Bronchial epithelial cell (primary cell): ENCODE results near the gene ANKMY1. TPM values are rescaled to one million over a fixed set of nuclear protein-coding genes. Genes with fewer than 3 reads are reported as not detected.
A peak's percentile ranks its signal among the peaks of the same experiment; 100 is the strongest.

ENCODE experiments used
- DNase-seq: peaks from one replicate; pipeline ENCODE4 v3.0.0-alpha.2; 2010; ENCODE audit warnings: low read depth
- FAIRE-seq: peaks from 2 replicates; lab custom pipeline; 2011; peaks lifted over from hg19 to GRCh38; lab: Jason Lieb, UNC
- H3K27me3 ChIP-seq: 2 replicates; pipeline ENCODE4 v1.5.1; 2011; ENCODE audit warnings: low read length; ENCODE audit not compliant: control insufficient read depth, insufficient read depth
- H3K36me3 ChIP-seq: 2 replicates; pipeline ENCODE4 v1.5.1; 2011; ENCODE audit warnings: low read length; ENCODE audit not compliant: control insufficient read depth, insufficient read depth
- H3K4me3 ChIP-seq: 2 replicates; pipeline ENCODE4 v1.5.1; 2011; ENCODE audit warnings: mild to moderate bottlenecking, low read depth, low read length, control low read depth
- total RNA-seq: library from RNA; depleted of rRNA; stranded (reverse); fragments of >200 nt; gene quantifications from 2 replicates; pipeline ENCODE4 v1.2.1, GENCODE V29; 2014
- TF ChIP-seq, protein P1 (sequence below): IDR thresholded peaks from 2 replicates; pipeline ENCODE4 v1.5.1; 2011; ENCODE audit warnings: mild to moderate bottlenecking, moderate library complexity, low read length, control low read depth, inconsistent platforms; ENCODE audit not compliant: insufficient read depth, severe bottlenecking

ANKMY1 gene, protein sequence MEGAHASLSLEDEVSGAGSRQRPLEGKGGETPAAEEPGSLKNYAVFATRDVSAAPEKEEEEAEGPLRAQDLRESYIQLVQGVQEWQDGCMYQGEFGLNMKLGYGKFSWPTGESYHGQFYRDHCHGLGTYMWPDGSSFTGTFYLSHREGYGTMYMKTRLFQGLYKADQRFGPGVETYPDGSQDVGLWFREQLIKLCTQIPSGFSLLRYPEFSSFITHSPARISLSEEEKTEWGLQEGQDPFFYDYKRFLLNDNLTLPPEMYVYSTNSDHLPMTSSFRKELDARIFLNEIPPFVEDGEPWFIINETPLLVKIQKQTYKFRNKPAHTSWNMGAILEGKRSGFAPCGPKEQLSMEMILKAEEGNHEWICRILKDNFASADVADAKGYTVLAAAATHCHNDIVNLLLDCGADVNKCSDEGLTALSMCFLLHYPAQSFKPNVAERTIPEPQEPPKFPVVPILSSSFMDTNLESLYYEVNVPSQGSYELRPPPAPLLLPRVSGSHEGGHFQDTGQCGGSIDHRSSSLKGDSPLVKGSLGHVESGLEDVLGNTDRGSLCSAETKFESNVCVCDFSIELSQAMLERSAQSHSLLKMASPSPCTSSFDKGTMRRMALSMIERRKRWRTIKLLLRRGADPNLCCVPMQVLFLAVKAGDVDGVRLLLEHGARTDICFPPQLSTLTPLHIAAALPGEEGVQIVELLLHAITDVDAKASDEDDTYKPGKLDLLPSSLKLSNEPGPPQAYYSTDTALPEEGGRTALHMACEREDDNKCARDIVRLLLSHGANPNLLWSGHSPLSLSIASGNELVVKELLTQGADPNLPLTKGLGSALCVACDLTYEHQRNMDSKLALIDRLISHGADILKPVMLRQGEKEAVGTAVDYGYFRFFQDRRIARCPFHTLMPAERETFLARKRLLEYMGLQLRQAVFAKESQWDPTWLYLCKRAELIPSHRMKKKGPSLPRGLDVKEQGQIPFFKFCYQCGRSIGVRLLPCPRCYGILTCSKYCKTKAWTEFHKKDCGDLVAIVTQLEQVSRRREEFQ
- 10.8 and 15.8 TPM in 2 replicates for total RNA-seq

DNA sequence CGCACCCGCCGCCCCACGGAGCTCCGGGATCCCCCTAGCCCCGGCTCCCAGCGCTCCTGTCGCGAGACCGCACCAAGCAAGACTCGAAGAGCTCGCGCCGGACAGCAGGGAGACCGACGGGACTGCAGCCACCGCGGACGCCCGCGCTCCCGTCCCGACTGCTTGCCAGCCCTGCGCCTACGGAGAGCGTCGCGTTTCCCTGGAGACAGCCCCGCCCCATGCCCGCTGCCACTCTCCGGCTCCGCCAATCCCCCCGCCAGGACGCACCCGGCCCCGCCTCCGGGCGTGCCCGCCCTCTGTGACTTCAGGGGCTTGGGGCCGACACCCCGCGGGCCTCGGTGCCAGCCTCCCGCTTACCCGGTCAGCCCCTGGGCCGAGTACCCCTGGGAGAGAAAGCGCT lies at the start of gene ANKMY1:
Gene ANKMY1, minus strand, starts transcription at position 181 of the 400 bp plus-strand sequence. CDS start 653 bp downstream, outside the sequence.
- FAIRE-seq (no peak), DNase-seq (peak; percentile 58)
- peaks cover 12% of the 10 kb centered on the region for H3K36me3 ChIP-seq

DNA sequence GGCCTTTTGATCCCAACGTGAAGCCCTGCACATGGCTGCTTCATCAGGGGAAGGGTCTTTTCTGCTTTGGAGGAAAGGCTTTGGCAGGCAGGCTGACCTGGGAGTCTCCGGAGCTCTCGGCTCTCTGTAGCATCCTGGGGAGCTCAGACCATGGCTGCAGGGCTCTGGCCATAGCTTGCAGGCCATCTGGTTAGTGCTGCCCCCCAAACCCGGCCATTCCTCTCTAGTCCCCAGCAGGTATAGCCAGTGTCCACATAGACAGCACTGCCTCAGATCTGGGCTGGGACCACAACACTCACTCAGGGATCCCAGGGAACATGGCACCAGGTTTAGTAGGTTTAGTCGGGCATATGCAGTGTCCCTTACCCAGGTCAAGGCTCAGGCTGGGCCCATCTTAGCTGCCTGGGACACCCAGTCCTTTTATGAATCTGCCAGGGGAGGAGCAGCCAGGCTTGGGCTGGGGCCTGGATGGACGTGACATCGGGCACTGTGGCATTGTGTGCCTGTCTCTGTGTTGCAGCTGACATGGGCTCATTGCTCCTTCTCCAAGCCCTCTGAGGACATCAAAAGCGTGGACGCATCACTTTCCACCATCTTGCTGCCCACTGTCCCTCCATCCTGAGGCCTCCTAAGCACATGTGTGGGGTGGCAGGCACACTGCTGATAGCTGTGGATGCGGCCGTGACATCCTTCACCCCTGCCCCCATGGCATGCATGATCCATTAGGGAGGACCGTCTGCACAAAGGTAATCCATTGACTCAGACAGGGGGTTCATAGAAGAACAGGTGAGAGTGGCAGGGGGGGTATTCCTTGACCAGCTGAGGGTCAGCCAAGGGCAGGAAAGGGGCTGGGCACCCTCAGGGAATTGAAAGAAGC lies 48.3 kb upstream of the ANKMY1 start:
- FAIRE-seq = peak; percentile 86
- TF ChIP-seq, protein P1, sequence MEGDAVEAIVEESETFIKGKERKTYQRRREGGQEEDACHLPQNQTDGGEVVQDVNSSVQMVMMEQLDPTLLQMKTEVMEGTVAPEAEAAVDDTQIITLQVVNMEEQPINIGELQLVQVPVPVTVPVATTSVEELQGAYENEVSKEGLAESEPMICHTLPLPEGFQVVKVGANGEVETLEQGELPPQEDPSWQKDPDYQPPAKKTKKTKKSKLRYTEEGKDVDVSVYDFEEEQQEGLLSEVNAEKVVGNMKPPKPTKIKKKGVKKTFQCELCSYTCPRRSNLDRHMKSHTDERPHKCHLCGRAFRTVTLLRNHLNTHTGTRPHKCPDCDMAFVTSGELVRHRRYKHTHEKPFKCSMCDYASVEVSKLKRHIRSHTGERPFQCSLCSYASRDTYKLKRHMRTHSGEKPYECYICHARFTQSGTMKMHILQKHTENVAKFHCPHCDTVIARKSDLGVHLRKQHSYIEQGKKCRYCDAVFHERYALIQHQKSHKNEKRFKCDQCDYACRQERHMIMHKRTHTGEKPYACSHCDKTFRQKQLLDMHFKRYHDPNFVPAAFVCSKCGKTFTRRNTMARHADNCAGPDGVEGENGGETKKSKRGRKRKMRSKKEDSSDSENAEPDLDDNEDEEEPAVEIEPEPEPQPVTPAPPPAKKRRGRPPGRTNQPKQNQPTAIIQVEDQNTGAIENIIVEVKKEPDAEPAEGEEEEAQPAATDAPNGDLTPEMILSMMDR = no peak
- no peaks in the 10 kb centered on the region for H3K27me3 ChIP-seq
- no peak for DNase-seq
- no peaks in the 10 kb centered on the region for H3K36me3 ChIP-seq
- H3K4me3 ChIP-seq = no peak overlapping the region

More for the DNA sequence above, at the start of gene ANKMY1:
- peak within 1 kb of the TSS; percentile 43 for H3K4me3 ChIP-seq
- no peaks in the 10 kb centered on the region for H3K27me3 ChIP-seq
- TF ChIP-seq, protein P1 = no peak

DNA sequence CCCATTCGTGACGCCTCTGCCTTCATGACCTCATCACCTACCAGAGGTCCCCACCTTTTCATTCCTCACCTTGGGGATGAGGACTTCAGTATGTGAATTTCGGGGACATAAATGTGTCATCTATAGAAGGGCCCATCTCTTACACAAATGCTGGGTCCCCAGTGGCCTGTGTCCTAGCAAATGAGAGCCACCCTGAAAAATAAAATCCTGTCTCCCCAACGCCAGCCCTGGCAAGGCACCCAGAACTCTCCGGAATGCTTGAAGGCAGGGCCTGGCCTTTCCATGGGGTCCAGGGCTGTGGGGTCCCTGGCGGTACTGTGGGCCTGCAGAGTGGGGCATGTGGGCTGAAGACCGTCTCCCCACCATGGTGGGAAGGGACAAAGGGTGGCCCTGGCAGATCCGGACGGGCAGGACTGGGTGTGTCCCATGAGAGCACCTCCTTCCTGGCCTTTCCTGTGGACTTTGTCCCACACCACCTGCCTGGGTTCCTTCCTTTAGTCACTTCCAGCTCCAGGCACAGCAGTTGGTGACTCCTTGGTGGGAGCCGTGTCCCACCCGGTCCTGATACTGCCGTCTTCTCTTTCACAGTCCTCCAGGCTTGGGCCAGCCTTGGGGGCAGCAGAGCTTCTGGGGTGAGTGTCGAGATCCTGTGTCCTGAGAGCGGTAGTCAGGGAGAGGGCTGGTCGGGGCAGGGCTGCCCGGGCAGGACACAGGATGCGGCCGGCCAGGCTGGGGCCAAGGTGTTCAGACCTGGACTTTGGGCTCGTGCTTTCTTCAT lies 47.3 kb upstream of the ANKMY1 start:
- DNase-seq (no peak), FAIRE-seq (no peak)
- Histone ChIP-seq H3K4me3 (no peak overlapping the region), H3K36me3 (peaks cover 1% of the 10 kb centered on the region), H3K27me3 (no peaks in the 10 kb centered on the region)
- TF ChIP-seq, protein P1 = no peak

DNA sequence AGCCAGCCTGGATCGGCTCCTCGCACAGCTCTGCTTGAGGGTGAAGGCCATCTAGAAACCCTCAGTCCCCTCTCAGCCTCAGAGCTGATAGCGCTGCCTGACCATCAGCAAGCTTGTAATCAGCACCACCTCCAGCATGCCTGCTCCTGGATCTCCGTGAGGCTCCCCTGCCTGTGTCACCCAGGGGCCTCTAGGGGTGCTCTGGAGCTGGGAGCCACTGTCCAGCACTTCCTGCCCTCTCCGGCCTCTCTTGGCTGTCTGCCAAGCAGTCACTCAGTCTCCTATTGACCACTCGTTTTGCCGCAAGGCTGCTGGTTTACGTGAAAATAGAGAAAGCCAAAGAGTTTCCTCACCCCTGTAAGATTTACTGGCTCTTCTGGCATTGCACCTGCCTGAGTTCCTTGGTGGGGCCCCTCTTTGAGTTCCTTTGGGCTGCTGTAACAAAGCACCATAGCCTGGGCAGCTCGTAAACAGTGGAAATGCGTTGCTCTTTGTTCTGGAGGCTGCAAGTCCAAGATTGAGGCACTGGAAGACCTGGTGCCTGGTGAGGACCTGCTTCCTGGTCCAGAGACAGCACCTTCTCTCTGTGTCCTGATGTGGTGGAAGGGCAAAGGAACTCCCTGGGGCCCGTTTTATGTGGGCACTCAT lies 46.6 kb upstream of the ANKMY1 start:
- H3K4me3 ChIP-seq = no peak overlapping the region
- H3K36me3 ChIP-seq = peaks cover 1% of the 10 kb centered on the region
- TF ChIP-seq, protein P1 = peak; percentile 44
- DNase-seq = no peak
- no peak for FAIRE-seq
- H3K27me3 ChIP-seq = no peaks in the 10 kb centered on the region
